ENCODE data around the gene KRT76. TPM values are rescaled to one million over a fixed set of nuclear protein-coding genes. Genes with fewer than 3 reads are reported as not detected.
A peak's percentile ranks its signal among the peaks of the same experiment; 100 is the strongest.

Gene KRT76
- total and polyA plus RNA-seq, 7 experiments from 2014 or later, result not detected

GRCh38 chr12:52817699-52818238 is 40.6 kb upstream of the KRT76 start:
- no peaks in the 10 kb centered on the region for H3K9me3 ChIP-seq (ENCODE audit: control insufficient read depth in 2 of 3, low read length in 3 of 3)
- no peak for ATAC-seq
- no peaks in the 10 kb centered on the region for H3K27me3 ChIP-seq (ENCODE audit: control insufficient read depth in 2 of 2, insufficient read depth in 2 of 2, low read length in 2 of 2)
- no peaks in the 10 kb centered on the region for H3K36me3 ChIP-seq (ENCODE audit: control insufficient read depth in 2 of 3, insufficient read depth in 3 of 3, low read length in 3 of 3)
- H3K4me3 ChIP-seq (ENCODE audit: low read length), result no peak overlapping the region
- no peaks in the 10 kb centered on the region for H3K36me3 Mint-ChIP-seq
- ChIA-PET POLR2A (interaction anchor here (0.6 kb wide), 1 partner anchor 8 kb away, joined by 3 read pairs; no protein-coding TSS in a partner anchor), CTCF (no interaction called here)
- no peak overlapping the region for H3K27ac ChIP-seq (ENCODE audit: low read depth, low read length)
- H3K9me3 Mint-ChIP-seq, result peaks cover 0 to 2% (median 0%) of the 10 kb centered on the region in 11 donors
- intact Hi-C loops (cut with micrococcal nuclease), result no loop called here
- H3K4me1 ChIP-seq (ENCODE audit: control insufficient read depth in 2 of 2, insufficient read depth in 2 of 2, low read length in 2 of 2), result peaks cover 0 to 14% of the 10 kb centered on the region in 2 donors
- peaks cover 6 to 35% (median 15%) of the 10 kb centered on the region in 7 donors for H3K4me1 Mint-ChIP-seq
- peaks cover 0 to 5% (median 0%) of the 10 kb centered on the region in 5 donors for H3K27me3 Mint-ChIP-seq
- H3K27ac Mint-ChIP-seq, result peak overlapping the region in 4 of 9 donors; percentile 2 to 84 (median 44)
- peak overlapping the region in 6 of 10 donors; percentile 6 to 61 (median 40) for H3K4me3 Mint-ChIP-seq
- DNase-seq, result peak in 4 of 9 donors; percentile 11 to 26 (median 15)

- Mint-ChIP-seq H3K9me3 (peaks cover 0 to 2% (median 0%) of the 10 kb centered on the region in 11 donors), H3K36me3 (no peaks in the 10 kb centered on the region), H3K4me3 (peak overlapping the region in 6 of 10 donors; percentile 6 to 61 (median 40)), H3K27me3 (peaks cover 0 to 5% (median 0%) of the 10 kb centered on the region in 5 donors), H3K27ac (peak overlapping the region in 3 of 9 donors; percentile 35 to 84 (median 52)), H3K4me1 (peaks cover 6 to 31% (median 15%) of the 10 kb centered on the region in 7 donors)
- no peak for DNase-seq
- no peak for ATAC-seq
- Histone ChIP-seq H3K36me3 (ENCODE audit: control insufficient read depth in 2 of 3, insufficient read depth in 3 of 3, low read length in 3 of 3) (no peaks in the 10 kb centered on the region), H3K4me1 (ENCODE audit: control insufficient read depth in 2 of 2, insufficient read depth in 2 of 2, low read length in 2 of 2) (peaks cover 0 to 14% of the 10 kb centered on the region in 2 donors), H3K4me3 (ENCODE audit: low read length) (no peak overlapping the region), H3K9me3 (ENCODE audit: control insufficient read depth in 2 of 3, low read length in 3 of 3) (no peaks in the 10 kb centered on the region), H3K27ac (ENCODE audit: low read depth, low read length) (no peak overlapping the region), H3K27me3 (ENCODE audit: control insufficient read depth in 2 of 2, insufficient read depth in 2 of 2, low read length in 2 of 2) (no peaks in the 10 kb centered on the region)
- intact Hi-C loops (cut with micrococcal nuclease), result no loop called here
- ChIA-PET CTCF (no interaction called here), POLR2A (no interaction called here)
These were observed 40.0 kb upstream of the KRT76 start for GRCh38 chr12:52817003-52817698.

- H3K27ac ChIP-seq (ENCODE audit: low read depth, low read length), result no peak overlapping the region
- peaks cover 0 to 2% (median 0%) of the 10 kb centered on the region in 11 donors for H3K9me3 Mint-ChIP-seq
- no peak overlapping the region for H3K27ac Mint-ChIP-seq
- H3K36me3 ChIP-seq (ENCODE audit: control insufficient read depth in 2 of 3, insufficient read depth in 3 of 3, low read length in 3 of 3), result no peaks in the 10 kb centered on the region
- H3K27me3 ChIP-seq (ENCODE audit: control insufficient read depth in 2 of 2, insufficient read depth in 2 of 2, low read length in 2 of 2), result no peaks in the 10 kb centered on the region
- no peak overlapping the region for H3K4me3 ChIP-seq (ENCODE audit: low read length)
- no peaks in the 10 kb centered on the region for H3K36me3 Mint-ChIP-seq
- ChIA-PET POLR2A (no interaction called here), CTCF (interaction anchor here (0.7 kb wide), 1 partner anchor 231 kb away, joined by 3 read pairs; no protein-coding TSS in a partner anchor)
- intact Hi-C loops (cut with micrococcal nuclease), result no loop called here
- H3K4me1 ChIP-seq (ENCODE audit: control insufficient read depth in 2 of 2, insufficient read depth in 2 of 2, low read length in 2 of 2), result peaks cover 0 to 14% of the 10 kb centered on the region in 2 donors
- no peaks in the 10 kb centered on the region for H3K9me3 ChIP-seq (ENCODE audit: control insufficient read depth in 2 of 3, low read length in 3 of 3)
- peaks cover 5 to 19% (median 15%) of the 10 kb centered on the region in 7 donors for H3K4me1 Mint-ChIP-seq
- ATAC-seq (no peak), DNase-seq (no peak)
- peaks cover 0 to 5% (median 0%) of the 10 kb centered on the region in 5 donors for H3K27me3 Mint-ChIP-seq
- H3K4me3 Mint-ChIP-seq, result no peak overlapping the region
These were observed 38.8 kb upstream of the KRT76 start for GRCh38 chr12:52815676-52816588.

DNA sequence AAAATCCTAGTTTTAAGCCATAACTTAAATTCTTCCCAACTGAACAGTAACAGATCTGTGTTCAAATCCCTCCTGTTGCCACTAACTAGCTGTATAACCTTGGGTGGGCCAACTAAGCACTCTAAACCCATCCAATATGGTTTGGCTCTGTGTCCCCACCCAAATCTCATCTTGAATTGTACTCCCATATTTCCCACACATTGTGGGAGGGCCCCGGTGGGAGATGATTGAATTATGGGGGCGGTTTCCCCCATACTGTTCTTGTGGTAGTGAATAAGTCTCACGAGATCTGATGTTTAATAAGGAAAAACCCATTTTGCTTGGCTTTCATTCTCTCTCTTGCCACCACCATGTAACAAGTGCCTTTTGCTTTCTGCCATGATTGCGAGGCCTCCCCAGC is 38.0 kb upstream of the KRT76 start:
- CTCF ChIA-PET, result no interaction called here
- peaks cover 5 to 19% (median 15%) of the 10 kb centered on the region in 7 donors for H3K4me1 Mint-ChIP-seq

DNA sequence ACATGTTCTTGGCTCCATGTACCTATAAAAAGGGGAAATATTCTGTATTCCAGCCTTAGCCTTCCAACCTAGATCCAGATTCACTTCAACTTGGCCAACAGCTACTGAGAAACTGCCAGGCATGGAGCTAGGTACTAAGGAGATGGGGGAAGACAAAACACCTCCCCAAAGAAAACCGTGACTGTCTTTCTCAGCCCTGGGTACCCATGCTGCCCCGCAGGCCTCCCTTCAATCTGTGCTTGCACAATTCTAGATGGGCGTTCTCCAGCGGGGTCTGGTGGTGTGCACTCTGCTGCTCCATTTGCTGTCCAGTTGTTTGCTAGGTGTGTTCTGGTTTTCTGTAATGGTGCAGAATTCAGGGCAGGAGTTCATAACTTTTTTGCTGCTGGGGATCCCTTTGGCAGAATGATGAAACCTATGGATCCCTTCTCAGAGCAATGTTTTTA is 37.6 kb upstream of the KRT76 start:
- ChIA-PET CTCF (no interaction called here), POLR2A (no interaction called here)
- Mint-ChIP-seq H3K27me3 (peaks cover 0 to 3% (median 0%) of the 10 kb centered on the region in 5 donors), H3K36me3 (no peaks in the 10 kb centered on the region), H3K9me3 (no peaks in the 10 kb centered on the region), H3K27ac (peak overlapping the region in 3 of 9 donors; percentile 25 to 52 (median 51)), H3K4me3 (no peak overlapping the region), H3K4me1 (peaks cover 5 to 19% (median 15%) of the 10 kb centered on the region in 7 donors)
- H3K4me3 ChIP-seq (ENCODE audit: low read length), result no peak overlapping the region
- H3K27ac ChIP-seq (ENCODE audit: low read depth, low read length), result no peak overlapping the region
- intact Hi-C loops (cut with micrococcal nuclease), result no loop called here
- H3K36me3 ChIP-seq (ENCODE audit: control insufficient read depth in 2 of 3, insufficient read depth in 3 of 3, low read length in 3 of 3), result no peaks in the 10 kb centered on the region
- DNase-seq (no peak), ATAC-seq (no peak)
- peaks cover 0 to 14% of the 10 kb centered on the region in 2 donors for H3K4me1 ChIP-seq (ENCODE audit: control insufficient read depth in 2 of 2, insufficient read depth in 2 of 2, low read length in 2 of 2)
- H3K27me3 ChIP-seq (ENCODE audit: control insufficient read depth in 2 of 2, insufficient read depth in 2 of 2, low read length in 2 of 2), result no peaks in the 10 kb centered on the region
- H3K9me3 ChIP-seq (ENCODE audit: control insufficient read depth in 2 of 3, low read length in 3 of 3), result no peaks in the 10 kb centered on the region

More for the DNA sequence above, 38.0 kb upstream of the KRT76 start:
- no peaks in the 10 kb centered on the region for H3K36me3 ChIP-seq (ENCODE audit: control insufficient read depth in 2 of 3, insufficient read depth in 3 of 3, low read length in 3 of 3)
- POLR2A ChIA-PET, result no interaction called here
- no peak overlapping the region for H3K27ac ChIP-seq (ENCODE audit: low read depth, low read length)
- DNase-seq (no peak), ATAC-seq (no peak)
- H3K9me3 Mint-ChIP-seq, result peaks cover 0 to 2% (median 0%) of the 10 kb centered on the region in 11 donors
- intact Hi-C loops (cut with micrococcal nuclease), result no loop called here
- no peaks in the 10 kb centered on the region for H3K27me3 ChIP-seq (ENCODE audit: control insufficient read depth in 2 of 2, insufficient read depth in 2 of 2, low read length in 2 of 2)
- H3K36me3 Mint-ChIP-seq, result no peaks in the 10 kb centered on the region
- no peaks in the 10 kb centered on the region for H3K9me3 ChIP-seq (ENCODE audit: control insufficient read depth in 2 of 3, low read length in 3 of 3)
- no peak overlapping the region for H3K4me3 Mint-ChIP-seq
- no peak overlapping the region for H3K4me3 ChIP-seq (ENCODE audit: low read length)
- H3K4me1 ChIP-seq (ENCODE audit: control insufficient read depth in 2 of 2, insufficient read depth in 2 of 2, low read length in 2 of 2), result peaks cover 0 to 14% of the 10 kb centered on the region in 2 donors
- H3K27me3 Mint-ChIP-seq, result peaks cover 0 to 3% (median 0%) of the 10 kb centered on the region in 5 donors
- H3K27ac Mint-ChIP-seq, result no peak overlapping the region

GRCh38 chr12:52813885-52814709 is 37.0 kb upstream of the KRT76 start, which contains the start of gene KRT4:
KRT4 (minus strand) TSS chr12:52814116; CDS start chr12:52814058, 58 bp downstream.
- H3K9me3 Mint-ChIP-seq, result no peaks in the 10 kb centered on the region
- CTCF ChIA-PET, result no interaction called here

More at GRCh38 chr12:52813885-52814709, 37.0 kb upstream of the KRT76 start, which contains the start of gene KRT4:
- DNase-seq (no peak), ATAC-seq (no peak)
- no peaks in the 10 kb centered on the region for H3K27me3 ChIP-seq (ENCODE audit: control insufficient read depth in 2 of 2, insufficient read depth in 2 of 2, low read length in 2 of 2)
- Mint-ChIP-seq H3K4me3 (no peak within 1 kb of the TSS), H3K4me1 (peaks cover 5 to 17% (median 15%) of the 10 kb centered on the region in 7 donors), H3K27me3 (peaks cover 0 to 3% (median 0%) of the 10 kb centered on the region in 5 donors), H3K27ac (peak within 1 kb of the TSS in 4 of 9 donors; percentile 25 to 71 (median 52)), H3K36me3 (no peaks in the 10 kb centered on the region)
- H3K36me3 ChIP-seq (ENCODE audit: control insufficient read depth in 2 of 3, insufficient read depth in 3 of 3, low read length in 3 of 3), result no peaks in the 10 kb centered on the region
- H3K9me3 ChIP-seq (ENCODE audit: control insufficient read depth in 2 of 3, low read length in 3 of 3), result no peaks in the 10 kb centered on the region
- H3K27ac ChIP-seq (ENCODE audit: low read depth, low read length), result no peak within 1 kb of the TSS
- intact Hi-C loops (cut with micrococcal nuclease), result no loop called here
- H3K4me3 ChIP-seq (ENCODE audit: low read length), result no peak within 1 kb of the TSS
- peaks cover 0 to 14% of the 10 kb centered on the region in 2 donors for H3K4me1 ChIP-seq (ENCODE audit: control insufficient read depth in 2 of 2, insufficient read depth in 2 of 2, low read length in 2 of 2)
- POLR2A ChIA-PET, result no interaction called here

Measured in naive thymus-derived CD4-positive, alpha-beta T cell (primary cell).